Neural progenitor cell (in vitro differentiated cells): ENCODE results near the gene TRAF5.

Experiments
- CTCF ChIP-seq: fragments of 200-600 bp; sonication (generic); IDR thresholded peaks from 2 replicates; pipeline ENCODE4 v1.5.1; 2017; ENCODE audit warnings: antibody characterized with exemption, mild to moderate bottlenecking
- EZH2 ChIP-seq: fragments of 200-600 bp; sonication (generic); IDR thresholded peaks from 2 replicates; pipeline ENCODE4 v1.6.1; 2017; ENCODE audit warnings: antibody characterized with exemption, mild to moderate bottlenecking, moderate library complexity

- TF ChIP-seq CTCF, result no peak
- no peak for TF ChIP-seq EZH2
These were observed 45.8 kb downstream of the TRAF5 start for GRCh38 chr1:211372463-211372862.
